Choroid plexus epithelial cell (primary cell): ENCODE data around the gene JMJD8.

ENCODE experiments used
- DNase-seq: peaks from one replicate; pipeline ENCODE4 v3.0.0-alpha.2; 2010; ENCODE audit warnings: low read depth
- H3K4me3 ChIP-seq: 2 replicates; pipeline ENCODE4 v1.5.1; 2011; ENCODE audit warnings: low read depth, mild to moderate bottlenecking, control low read depth, low read length, moderate library complexity
- TF ChIP-seq, protein P1 (sequence below): conservative IDR thresholded peaks from 2 replicates; pipeline ENCODE4 v1.5.1; 2011; ENCODE audit warnings: low read depth, mild to moderate bottlenecking, control low read depth, inconsistent platforms, low read length, moderate library complexity

JMJD8 gene

GRCh38 chr16:705431-706188 is 21.5 kb upstream of the JMJD8 start, which contains the start of gene FBXL16:
FBXL16 (minus strand) TSS chr16:705801; CDS start chr16:697405, 8,396 bp downstream.
- no peak for DNase-seq
- no peak within 1 kb of the TSS for H3K4me3 ChIP-seq
- TF ChIP-seq, protein P1, sequence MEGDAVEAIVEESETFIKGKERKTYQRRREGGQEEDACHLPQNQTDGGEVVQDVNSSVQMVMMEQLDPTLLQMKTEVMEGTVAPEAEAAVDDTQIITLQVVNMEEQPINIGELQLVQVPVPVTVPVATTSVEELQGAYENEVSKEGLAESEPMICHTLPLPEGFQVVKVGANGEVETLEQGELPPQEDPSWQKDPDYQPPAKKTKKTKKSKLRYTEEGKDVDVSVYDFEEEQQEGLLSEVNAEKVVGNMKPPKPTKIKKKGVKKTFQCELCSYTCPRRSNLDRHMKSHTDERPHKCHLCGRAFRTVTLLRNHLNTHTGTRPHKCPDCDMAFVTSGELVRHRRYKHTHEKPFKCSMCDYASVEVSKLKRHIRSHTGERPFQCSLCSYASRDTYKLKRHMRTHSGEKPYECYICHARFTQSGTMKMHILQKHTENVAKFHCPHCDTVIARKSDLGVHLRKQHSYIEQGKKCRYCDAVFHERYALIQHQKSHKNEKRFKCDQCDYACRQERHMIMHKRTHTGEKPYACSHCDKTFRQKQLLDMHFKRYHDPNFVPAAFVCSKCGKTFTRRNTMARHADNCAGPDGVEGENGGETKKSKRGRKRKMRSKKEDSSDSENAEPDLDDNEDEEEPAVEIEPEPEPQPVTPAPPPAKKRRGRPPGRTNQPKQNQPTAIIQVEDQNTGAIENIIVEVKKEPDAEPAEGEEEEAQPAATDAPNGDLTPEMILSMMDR, result no peak

DNA sequence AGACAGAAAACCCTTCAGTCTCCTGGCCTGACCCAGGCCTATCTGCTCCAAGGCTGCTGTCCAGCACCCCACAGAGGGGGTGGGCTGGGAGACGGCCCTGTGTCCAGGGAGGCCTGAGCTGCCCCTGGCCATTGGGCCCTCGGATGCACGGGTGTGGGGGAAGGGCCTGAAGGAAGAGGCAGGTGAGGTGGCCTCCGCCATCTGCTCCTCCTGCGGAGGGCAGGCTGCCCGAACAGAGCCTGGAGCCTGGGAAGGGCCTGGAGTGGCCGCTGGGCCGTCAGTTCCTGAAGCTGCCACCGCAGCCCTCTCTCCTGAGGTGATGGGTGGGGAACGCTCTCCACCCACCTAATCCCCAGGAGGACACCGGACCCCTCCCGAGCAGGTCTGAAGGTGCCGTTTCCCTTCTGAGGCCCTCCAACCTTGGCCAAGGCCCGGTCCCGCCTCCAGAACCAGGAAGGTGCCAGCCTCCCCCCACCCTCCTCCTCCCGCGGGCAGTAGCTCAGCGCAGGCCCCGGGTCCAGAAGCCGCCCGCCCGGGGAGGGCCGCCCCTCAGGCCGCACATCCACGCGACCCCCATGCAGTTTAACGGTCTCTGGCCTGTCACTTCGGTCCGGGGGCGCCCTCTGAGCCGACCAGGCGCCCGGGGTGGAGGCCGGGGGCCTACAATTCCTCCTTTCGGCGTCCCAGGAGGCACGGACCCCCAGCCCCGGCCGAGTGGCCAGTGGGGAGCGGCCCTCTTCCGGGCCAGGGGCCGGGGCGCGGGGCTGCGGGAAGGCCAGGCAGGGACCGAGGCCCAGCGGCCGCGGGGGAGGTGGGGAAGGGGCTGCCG is 20.6 kb upstream of the JMJD8 start:
- no peak for DNase-seq
- TF ChIP-seq, protein P1, result no peak
- no peak overlapping the region for H3K4me3 ChIP-seq

DNA sequence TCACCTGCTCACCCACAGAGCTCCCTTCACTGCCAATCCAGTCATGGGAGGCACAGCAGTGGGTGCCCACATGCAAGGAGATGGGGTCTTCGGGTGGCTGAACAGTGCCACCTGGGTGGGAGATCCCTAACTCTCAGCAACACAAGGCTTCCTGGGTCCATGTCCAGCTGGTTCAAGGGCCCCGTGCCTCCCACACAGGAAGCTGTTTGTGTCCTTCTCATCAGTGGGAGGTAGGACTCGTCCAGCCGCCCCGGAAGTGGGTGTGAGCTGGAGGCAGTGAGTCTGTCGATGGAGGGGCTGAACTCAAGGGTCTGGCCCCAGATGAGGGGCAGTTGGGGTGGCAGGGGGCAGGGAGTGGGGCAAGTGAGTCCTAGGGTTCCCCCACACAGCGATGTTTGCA is 19.9 kb upstream of the JMJD8 start:
- TF ChIP-seq, protein P1, result no peak
- DNase-seq, result no peak
- H3K4me3 ChIP-seq, result no peak overlapping the region

- TF ChIP-seq, protein P1, result no peak
- no peak overlapping the region for H3K4me3 ChIP-seq
- no peak for DNase-seq
Observed at GRCh38 chr16:703406-703805, 19.3 kb upstream of the JMJD8 start.

DNA sequence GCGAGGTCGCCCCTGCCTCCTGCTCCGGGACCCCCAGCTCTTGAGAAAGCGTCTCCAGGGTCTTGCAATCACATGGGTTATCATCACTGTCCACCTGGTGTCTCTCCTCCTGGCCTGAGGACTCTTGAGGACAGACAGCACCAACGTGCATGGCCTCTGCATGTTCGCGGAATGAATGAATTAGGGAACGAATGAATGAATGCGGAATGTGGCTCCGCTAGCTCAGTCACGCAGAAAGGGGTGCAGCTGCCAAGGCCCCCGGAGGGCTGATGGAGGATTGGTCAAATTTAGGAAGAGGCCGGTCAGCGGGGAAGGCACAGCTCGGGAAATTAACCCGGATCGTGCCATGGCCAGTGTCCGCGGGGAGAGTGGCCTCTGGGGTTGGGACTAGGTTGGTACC is 18.2 kb upstream of the JMJD8 start:
- no peak overlapping the region for H3K4me3 ChIP-seq
- TF ChIP-seq, protein P1, result no peak
- DNase-seq, result no peak

GRCh38 chr16:700684-701584 is 16.8 kb upstream of the JMJD8 start:
- no peak for DNase-seq
- TF ChIP-seq, protein P1, result no peak
- H3K4me3 ChIP-seq, result no peak overlapping the region
